SIG-M5 (cell line): ENCODE results near the gene PHC2.

Experiments used
- DNase-seq: peaks from one replicate; lab custom pipeline; 2025; lab: John Stamatoyannopoulos, UW

PHC2 gene

DNA sequence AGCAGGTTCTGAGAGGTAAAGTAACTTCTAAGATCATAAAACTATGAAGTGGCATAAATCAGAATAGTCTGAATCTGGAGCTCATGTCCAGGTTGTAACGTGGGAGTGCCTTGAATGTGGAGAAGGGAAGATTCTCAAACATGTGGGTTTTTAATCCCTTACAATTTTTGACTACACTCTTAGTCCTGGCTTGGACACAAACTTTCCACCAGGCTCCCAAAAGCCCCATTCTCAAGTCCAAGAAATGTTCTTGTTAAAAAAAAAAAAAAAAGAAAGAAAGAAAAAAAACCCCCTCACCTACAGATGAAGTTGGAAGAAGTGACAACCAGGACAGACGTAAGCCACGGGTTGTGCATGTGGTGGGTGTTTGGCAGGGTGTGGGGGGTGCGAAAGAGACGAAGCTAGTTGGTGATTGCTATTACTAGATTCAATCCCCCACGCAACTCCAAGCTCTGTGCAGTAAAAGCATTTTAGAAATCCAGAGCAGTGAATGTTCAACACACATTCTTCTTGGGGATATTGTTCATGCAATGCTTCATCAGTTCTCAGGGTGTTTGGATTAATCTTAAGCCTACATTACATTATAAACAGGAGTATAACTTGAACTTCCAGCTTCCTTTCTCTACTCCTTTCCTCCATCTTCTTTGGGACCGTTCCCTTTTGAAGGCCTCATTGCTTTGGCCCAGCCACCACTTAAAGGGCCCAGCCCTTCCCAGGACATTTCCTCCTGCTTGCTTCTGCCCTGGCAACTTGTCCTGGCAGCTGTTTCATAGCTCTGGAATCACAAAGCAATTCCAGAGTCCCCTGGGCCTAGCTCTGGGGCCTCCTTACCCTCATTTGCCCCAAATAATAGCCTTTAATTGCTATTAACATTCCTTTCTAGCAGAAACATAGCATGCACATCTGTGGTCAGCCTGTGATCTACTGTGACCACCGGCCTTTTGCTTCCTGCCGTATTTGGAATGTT lies 41.8 kb downstream of the PHC2 start:
- no peak for DNase-seq

DNA sequence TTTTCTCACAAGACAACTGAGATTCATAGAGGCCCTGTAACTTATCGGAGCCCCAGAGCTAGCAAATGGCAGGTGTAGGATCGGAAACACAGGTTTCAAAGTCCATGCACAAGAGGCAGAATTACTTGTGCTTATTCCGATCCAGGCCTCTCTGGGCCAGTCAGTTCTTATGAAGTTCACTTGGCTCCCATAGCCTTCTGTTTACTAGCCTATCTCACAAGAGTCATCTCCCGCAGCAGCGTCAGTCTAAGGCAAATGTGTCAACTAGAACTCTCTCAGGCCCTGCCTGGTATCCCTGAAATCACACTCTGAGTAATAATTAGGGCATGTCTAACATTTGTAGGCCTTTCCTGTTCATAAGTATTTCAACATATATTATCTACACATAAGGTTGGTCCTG lies 43.3 kb downstream of the PHC2 start:
- no peak for DNase-seq

DNA sequence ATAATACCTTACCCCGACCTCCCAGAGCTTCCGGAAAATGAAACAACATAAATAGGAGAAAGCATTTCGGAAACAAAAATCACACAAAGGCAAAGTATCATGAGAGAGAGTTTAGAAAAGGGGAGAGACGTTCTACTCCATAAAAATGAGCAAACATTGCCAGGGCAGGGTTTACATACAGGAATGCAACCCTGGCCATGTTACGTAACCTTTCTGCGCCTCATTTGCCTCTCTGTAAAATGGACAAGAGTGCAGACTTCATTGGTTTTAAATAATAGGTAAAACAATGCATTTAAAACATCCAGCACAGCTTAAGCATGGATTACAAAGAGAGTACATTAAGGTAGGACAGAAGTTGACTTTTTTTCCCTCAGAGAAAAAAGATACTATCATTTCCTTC lies 45.6 kb downstream of the PHC2 start:
- no peak for DNase-seq

DNA sequence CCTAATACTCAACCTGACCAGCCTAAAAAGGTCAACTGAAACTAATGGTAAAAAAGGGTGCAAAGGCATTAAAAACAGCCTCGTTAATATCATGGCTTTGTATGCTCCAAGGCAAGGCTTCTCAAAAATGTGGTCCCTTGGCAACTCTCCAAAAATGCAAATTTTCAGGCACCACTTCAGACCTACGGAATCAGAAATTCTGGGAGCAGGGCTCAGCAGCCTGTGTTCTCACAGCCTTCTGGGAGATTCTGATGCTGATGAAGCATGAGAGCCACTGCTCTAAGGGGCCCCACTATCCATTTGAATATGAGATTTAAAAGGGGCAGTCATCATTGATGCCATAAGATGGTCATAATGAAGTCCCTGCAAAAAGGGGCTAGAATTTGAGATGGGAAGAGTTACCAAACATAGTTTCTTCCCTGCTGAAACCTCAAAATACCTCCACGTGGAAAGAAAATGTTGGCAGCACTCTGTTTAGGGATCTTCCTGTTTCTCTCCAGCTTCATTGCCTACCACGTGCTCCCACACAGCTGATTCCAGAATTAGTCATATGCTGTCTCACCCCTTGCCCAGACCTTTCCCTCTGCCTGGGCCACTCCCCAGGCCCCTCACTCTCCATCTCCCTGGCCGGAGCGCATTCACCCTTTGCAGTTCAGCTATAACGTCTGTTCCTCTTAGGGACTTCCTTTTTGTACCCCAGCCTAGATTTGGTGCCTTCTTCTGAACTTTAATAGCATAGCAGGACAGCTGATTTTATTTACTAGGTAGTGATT lies 46.7 kb downstream of the PHC2 start:
- DNase-seq = no peak

DNA sequence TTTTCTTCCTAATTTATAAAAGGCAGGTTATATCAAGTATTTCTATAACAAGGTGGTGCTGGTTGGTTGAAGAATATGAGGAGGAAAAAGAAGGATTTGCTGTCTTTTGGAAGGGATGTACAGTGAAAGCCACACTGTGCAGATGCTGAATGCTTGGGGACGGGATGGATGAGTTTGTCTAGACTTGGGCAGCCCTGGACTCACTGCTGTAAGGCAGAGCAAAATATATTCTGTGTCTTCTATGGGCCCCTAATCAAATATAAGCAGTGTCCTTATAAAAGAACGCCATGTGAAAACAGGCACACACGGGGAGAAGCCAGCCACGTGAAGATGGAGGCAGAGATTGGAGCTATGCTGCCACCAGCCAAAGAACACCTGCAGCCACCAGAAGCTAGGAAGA lies 47.4 kb downstream of the PHC2 start:
- DNase-seq = no peak

DNA sequence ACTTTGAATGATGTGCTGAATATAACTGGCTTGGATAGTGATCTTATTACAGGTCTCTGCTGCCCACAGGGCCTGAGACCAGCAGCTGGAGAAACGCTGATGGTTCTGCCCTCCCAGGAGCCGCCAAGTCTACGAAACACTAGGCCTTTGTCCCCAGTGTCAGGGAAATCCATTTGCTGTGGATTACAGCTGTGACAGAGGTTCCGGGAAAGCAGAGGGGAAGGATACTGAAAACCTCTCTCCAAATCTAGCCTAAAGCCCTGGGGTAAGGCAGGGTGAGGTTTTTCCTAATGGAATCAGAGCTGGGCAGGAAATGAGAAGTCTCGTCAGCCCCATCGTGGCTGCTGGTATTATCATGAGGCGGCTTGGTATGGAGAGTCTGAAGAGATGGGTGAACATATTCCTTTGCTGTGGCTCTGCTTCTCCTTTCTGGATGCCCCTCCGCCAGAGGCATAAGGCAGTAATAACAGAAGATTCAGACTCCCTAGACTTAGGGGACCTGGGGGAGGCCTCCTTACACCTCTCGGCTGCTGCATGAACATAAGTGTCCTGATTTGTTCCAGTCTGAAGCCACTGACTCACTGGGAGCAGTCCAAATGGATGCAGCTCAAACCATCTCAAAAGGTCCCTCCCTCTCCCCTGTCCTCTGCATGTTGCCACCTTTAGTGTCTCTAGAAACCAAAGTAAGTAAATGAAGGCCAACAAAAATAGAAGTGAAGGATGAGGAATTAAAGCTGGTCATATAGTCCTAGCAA lies 48.1 kb downstream of the PHC2 start:
- DNase-seq = no peak

DNA sequence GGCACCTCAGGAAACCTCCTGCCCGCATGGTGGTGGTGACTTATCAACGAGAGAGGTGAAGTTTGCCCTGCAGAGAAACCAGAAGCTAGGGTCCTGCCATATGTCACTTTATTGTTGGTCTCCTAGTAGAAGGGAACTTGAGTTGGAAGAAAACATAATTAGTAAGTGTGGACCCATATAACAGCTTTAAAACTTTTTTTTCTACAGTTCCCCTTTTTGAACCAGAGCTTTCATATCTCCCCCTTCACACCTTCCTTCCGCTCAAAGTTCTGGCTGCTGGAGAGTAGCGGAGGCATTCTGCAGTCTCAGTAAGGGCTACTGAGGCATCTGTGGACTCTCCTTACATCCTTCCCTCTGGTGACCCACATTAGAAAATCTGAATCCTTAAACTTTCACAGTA lies 48.9 kb downstream of the PHC2 start:
- no peak for DNase-seq

DNA sequence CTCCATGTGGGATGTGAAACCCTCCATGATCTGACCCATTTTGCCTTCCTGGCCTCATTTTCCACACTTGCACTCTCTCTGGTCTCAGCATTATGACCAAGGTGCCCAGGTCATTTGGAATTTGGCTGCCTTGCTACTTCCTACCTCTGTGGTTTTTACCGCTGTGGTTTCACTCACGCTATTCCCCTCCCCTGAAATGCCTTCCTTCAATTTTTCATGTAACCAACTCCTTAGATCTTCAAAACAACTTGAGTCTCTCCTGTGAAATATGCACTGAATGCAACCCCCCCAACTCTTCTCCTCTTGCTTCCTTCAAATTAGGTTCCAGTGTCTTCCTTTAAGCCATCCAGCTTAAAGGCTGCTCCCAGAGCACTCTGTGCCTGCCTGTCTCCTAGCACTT lies 50.1 kb downstream of the PHC2 start:
- DNase-seq = no peak

DNA sequence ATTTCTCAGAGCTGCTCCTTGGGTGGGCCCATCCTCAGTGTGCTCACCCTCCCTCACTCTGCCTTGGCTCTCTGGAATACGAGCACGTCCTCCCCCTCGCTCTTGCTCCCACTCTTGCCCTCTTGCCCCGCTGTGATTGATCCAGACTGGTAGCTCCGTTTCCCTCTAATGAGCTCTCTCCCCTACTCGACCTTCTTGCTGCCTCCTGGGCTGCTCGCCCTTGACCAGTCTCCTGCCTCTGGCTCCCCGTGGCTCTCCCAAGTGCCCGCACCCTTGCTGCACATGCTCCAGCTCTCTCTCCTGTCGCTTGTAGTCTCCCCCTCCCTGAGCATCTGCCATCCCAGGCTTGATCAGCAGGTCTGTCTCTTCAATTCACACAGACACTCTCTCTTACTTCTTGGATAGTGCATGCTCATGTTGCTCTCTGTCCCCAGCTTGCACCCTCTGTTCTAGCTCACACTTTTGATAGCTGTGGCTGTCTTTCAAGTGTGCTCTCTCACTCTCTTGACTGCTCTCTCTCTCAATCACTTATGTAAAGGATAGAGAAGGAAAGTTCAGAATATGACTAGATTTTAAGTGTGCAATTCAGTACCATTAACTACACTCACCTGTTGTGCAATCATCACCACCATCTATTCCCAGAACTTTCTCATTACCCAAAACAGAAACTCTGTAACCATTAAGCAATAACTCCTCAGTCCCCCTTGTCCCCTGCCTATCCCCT lies 51.1 kb downstream of the PHC2 start:
- DNase-seq = no peak

DNA sequence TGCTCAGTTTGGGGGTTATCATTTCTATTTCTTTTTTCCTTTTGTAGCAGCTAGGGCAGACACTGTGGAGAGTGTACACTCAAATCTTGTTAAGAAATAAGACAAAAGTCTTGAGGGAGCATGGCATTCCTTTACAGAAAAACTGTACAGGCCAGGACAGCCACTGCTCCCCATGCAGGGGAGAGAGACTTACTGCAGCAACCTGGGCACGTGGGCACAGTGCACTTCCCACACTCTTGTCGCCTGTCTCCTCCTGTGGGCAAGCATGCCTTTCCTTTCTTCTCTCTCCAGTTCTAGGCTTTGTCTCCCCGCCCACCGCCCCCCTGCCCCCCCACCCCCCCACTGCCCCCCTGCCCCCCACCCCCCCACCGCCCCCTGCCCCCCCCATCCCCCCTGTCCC lies 51.9 kb downstream of the PHC2 start:
- no peak for DNase-seq

DNA sequence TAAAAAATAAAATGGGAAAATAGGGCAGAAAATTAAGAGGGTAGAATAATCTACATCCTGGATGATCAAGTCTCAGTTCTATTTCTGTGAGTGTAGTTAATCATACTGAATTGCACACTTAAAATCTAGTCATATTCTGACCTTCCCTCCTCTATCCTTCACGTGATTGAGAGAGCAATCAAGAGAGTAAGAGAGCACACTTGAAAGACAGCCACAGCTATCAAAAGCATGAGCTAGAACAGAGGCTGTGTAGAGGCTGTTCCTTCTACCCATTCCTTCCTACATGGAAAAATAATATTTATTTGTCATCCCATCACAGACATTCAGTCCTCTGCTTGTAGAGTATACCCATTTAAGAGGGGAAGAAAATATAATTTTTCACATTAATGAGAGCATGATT lies 52.4 kb downstream of the PHC2 start:
- DNase-seq = no peak

DNA sequence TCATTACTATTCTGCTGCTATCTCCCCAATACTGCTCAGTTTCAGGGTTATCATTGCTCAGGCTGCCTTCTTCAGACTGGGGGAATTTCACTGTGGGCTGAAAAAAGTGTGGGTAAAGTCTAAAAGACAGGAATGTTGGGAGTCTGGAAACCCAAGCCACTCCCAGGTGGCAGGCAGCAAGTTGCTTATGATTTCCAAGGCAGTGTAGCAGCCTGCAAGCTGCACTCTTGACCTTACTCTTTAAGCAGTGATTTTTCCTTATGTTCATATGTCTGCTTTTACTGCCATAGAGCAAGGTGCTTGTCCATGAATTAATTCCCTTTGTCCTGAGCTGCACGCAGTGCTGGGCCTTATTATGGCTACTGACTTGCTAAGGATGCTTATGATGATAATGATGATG lies 53.1 kb downstream of the PHC2 start:
- no peak for DNase-seq

DNA sequence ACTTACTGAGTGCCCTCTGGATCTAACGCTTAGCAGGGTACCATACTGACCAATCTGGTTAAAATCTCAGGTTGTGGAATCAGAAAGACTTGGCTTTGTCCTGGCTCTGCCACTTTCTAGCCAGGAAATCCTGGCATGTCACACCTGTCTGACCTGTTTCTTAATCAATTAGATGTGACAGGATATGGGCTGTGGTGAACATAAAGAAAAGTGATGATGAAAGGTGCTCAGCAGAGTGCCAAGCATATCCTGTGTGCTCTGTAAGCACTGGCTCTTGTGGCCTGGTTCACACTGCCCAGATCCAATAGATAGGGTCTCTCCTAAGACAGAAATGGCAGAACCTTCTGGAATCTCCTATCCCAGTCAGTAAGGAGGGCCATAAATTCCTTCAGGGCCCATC lies 53.9 kb downstream of the PHC2 start:
- no peak for DNase-seq

DNA sequence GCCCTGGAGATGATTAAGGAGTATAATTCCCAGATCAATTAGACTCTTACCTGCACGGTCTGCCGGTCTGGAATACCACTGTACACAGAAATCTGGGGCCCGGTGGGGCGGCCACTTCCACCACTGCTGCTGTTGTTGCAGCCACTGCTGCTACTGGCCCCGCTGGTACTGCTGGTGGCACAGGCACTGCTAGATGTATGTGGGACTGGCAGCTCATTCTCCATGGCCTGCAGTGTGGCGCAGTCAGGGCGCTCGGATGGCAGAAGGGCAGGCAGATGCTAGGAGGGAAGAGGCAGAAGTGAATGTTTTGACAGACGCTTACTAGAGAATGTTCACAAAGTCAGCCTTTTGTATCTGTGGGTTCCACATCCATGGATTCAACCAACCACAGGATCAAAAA lies 55.6 kb downstream of the PHC2 start:
- DNase-seq = no peak

DNA sequence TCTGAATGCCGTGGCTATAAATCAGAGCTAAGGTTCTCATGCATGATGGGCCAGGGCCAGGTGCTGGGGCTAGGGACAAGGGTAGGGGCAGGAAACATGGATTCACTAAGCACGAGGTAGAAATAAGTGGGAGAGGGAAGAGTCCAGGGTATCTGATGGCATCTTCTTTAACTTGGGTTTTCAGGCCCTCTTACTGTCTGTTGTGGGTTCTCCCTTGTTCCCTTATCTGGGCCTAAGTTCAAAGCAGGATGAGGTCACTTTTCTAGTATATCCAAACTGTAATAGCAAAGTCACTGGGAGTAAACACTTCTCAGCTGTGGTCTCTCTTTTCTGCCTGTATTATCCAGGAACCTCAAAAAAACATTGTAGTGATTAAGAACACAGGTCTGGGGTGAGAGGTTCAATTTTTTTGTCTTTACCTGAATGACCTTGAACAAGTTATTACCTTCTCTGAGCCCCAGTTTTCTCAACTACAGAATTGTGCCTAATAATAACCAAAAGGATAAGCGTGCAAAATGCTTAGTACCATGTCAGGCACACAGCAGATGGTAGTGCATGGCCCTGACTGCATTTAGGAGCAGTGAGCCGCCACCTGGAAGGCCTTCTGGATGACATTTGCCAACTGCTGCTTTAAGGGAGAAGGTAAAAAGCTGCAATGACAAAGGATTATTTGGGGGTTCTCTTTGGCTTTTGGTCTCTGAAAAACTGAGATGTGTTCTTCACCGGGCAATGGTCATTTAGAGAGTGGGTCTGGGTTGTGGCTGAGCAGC lies 56.4 kb downstream of the PHC2 start:
- no peak for DNase-seq

DNA sequence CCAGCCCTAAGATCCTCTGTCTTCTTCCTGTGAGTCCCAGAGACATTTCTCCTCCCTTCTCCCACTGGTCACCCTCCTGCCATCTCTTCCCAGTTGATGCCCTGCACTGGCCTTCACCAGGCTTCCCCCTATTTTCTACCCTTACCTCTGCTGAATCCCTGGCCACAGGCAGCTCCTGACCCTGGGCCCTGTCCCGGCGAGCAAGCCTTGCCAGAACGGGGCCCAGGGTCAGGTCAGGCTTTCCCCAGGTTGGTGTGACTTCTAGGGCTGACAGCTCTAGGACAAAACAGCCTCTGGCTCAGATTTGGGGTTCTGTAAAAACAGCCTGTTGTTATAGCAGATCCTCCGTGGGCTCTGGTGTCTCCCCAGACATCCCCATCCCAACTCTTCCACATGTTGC lies 57.3 kb downstream of the PHC2 start:
- DNase-seq = no peak

DNA sequence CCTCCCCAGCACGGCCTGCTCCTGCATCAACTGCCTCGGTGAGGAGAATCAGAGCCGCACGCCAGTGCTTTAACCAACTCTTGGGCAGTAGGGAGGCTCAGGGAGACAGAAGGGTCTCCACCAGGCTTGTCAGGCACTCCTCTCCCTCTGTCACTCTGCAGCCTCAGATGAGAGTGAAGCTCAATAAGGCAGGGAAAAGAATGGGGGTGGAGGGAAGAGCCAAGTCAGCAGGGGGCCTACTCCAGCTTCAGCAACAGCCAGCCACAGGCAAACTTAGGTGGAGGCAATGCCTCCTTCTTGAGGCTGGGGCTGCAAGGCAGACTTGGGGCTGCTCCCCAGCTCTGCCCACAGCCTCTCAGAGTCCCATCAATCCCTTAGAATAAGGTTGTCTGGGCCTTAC lies 58.2 kb downstream of the PHC2 start:
- DNase-seq = no peak

DNA sequence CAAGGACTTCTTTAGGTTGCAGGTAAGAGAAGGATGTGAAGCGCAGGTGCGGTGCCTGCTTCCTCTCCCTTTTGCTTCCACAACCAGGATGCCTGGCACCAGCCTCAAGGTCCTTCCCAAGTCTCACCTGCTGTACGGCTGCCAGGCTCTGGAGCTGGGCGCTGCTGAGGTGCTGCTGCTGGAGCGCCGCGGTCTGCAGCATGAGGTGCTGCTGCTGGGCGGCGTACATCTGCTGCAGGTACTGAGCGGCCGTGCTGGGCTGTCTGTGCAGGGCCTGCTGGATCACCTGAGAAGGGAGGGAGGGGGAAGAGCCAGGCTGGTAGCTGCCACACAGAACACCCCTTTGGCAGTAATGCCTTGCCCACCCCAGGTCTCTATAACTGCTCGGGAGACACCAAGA lies 58.7 kb downstream of the PHC2 start:
- no peak for DNase-seq

DNA sequence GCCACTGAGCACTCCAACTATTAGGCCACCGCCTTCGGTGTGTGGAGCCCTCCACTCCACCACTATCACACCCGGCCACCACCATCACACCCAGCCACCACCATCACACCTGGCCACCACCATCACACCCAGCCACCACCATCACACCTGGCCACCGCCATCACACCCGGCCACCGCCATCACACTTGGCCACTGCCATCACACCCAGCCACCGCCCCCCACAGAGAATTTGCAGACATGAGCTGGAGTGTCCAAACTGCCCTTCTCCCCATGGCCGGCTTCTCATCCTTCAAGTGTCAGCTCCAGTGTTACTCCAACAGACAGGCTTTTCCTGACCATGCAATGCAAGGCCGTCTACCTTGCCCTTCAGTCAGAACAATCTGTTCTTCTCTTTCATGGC lies 59.6 kb downstream of the PHC2 start:
- no peak for DNase-seq

DNA sequence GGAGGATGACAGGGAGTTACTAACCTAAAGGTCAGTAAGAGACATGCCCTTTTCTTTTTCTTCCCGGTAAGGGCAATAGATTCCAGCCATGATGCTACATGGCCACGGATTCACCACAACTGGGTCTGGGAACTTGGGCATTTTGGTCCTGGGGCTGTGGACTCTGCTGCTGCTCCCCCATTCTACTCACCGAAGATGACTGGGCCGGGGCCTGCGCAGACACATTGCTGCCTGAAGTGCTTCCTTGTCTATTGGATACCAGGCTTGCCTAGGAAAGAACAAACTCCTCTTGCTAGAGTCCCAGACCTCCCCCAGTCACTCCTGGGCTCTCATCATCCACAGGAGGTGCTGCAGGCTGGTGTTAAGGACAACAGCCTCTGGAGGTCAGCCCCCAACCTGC lies 60.1 kb downstream of the PHC2 start:
- no peak for DNase-seq

DNA sequence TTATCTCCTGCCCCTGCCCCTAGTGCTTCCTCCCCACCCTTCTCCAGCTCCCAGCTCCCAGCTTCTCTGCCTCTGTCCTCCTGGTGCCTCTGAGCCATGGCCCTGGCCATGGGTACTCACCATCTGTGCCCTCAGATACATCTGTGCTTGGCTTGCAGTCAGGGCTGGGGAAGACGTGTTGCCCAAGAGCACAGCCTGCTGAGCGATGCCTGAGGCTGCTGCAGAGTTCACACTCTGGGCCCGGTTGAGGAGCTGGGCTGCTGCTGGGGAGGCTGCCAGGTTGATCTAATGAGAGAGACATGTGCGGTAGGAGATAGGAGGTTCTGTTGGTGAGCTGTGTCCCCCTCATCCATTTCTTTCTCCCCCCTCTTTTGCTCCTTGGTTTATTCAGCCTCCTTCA lies 60.6 kb downstream of the PHC2 start:
- no peak for DNase-seq
